Stimulated activated CD8-positive, alpha-beta memory T cell treated with anti-CD3 and anti-CD28 coated beads, Interleukin-7, amount 100 ng/mL, for 48 hours (primary cell): ENCODE measurements around the gene GCG.

Experiments
- DNase-seq, 2 donors: peaks; one replicate each; pipeline ENCODE4 v3.0.0-alpha.2; 2020; ENCODE audit warnings: low read depth in 1 of 2; ENCODE audit errors: extremely low read depth in 1 of 2

Gene GCG

DNA sequence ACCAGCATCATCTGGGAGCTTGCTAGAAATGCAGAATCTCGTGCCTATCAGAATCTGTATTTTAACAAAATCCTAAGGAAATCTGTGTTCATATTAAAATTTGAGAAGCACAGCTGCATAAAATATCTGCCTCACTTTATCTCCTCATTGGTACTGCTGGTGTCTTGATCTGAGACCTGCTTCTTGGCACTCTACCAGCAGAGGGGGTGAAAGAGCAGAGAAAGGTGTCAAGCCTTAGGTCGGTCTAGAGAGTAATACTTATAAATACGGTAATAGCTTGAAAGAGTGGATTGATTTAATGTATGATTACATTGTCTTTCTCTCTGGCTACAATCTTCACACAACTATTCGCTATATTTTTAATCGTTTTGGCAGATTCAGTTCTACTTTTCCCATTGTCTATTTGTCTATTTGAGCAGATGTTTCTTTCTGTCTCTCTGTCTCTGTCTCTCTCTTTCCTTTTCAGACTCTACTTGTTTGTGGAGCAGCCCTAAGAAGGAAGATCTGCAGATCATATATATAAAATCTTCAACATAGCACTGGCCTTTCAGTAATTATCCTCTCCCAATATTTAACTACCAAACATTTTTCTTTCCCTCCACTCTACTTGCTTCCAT lies 1.7 kb upstream of the GCG start:
- DNase-seq: peak in 1 of 2 donors; percentile 25

DNA sequence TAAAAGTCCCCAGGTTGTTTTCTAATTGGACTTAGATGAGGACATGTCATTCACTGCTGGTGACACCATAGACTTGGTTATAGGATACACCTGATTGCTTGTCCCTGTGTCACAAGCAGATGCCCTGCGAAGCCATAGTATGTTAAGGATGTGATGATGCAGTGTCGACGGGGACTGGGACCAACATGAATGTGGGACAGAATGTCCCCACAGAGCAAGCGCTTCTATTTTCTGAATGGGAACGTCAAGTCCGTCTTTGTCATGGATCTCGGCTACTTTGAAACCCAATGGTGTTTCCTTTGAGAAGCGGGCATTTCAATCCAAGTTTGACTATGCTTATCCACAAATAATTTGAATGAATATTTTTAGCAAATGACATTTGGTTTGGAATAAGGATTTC lies 2.1 kb downstream of the GCG start:
- DNase-seq: no peak

GRCh38 chr2:162149466-162149865 lies 2.6 kb downstream of the GCG start:
- DNase-seq: no peak

GRCh38 chr2:162148956-162149355 lies 3.1 kb downstream of the GCG start:
- DNase-seq: no peak

- DNase-seq: no peak
Measured at GRCh38 chr2:162143969-162144368, 8.1 kb downstream of the GCG start.

DNA sequence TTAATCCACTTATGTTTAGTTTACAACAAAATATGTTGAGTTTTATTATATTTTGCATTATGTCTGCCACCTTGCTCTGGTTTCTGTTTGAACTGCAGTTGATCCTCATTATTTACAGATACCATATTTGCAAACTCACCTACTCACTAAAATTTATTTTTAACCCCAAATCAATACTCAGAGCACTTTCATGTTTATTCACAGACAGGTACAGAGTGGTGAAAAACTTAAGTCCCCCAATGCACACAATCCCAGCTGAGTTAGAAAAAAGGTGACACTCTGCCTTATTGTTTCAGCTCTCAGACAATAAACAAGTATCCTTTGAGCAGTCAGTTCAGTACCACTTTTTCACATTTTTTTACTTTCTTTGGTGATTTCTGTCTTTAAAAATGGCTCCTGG lies 13.7 kb downstream of the GCG start:
- no peak for DNase-seq

DNA sequence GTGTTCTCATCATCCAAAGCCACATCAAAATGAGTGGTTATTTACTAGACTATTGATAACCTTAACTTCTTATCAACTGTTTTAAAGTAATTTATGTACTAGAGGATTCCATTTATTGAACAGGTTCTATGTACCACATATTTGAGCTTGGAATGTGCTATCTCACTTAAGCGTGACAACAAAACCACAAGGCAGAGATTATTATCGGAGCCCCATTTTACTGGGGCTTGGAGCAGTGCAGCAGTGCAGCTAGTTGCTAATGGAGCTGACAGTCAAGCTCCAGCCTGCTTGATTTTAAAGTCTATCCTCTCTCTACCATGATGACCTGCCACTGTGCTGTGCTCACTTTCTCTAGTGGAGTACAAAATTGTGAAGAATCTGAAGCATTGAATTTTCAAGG lies 24.6 kb downstream of the GCG start:
- no peak for DNase-seq

GRCh38 chr2:162126527-162126926 lies 25.5 kb downstream of the GCG start:
- no peak for DNase-seq

GRCh38 chr2:162126111-162126519 lies 25.9 kb downstream of the GCG start:
- no peak for DNase-seq

DNA sequence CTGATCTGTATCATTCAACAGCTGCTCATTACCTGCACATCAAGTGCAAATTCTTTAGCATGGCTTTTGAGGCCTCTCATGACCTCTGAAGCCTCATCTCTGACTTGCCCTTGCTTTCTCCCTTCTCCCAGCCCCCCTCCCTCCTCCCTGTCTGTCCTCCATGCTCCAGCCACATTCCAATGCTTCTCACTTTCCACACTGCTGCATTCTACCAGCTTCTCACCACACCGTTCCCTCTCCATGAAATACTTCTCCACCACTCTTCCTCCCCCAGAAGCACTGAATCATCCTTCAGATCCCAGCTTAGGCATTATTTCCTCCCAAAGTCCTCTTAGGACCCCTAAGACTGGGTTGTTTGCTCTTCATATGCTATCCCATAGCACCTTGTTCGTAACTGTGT lies 26.9 kb downstream of the GCG start:
- DNase-seq: no peak

DNA sequence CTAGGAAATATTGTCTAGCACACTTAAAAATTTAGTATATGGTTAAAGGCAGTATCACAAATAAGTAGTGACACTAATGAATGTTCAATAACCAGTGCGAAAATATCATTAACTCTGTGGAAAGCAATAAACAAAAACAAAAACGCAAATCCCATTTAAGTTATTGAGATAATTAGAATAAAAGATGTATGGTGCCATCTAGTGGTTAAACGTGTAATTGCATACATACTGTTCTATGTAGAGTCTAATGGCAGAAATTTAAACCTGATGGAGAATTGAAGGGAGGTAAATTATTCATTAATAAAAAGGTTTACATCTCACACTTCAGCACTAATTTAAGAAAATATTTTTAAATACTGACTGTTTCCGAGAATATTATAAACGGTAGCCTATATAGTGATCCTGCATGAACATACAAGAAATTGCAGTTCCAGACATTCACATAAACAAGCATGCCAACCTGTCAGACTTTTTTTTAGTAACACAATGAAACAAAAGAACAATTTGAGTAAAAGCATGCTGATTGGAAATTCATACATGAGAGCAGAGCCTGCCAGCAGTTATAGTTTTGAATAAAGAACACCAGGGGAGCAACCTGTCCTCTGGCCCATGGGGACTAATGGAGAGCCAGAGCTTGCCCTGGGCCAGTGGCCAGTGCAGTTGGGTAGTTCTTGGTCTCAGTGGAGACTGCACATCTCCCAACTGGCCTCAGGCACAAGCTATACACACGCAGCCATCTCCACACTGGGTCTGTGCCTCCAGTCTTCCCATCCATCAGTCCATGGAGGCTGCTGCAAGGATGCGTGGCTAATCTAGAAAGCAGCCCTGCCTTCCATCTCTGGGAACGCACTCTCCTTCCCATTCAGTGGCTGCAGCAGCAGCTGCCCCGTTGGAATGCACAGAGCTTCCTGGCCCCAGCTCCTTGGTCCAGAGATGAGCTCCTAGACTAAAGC lies 28.0 kb downstream of the GCG start:
- no peak for DNase-seq

DNA sequence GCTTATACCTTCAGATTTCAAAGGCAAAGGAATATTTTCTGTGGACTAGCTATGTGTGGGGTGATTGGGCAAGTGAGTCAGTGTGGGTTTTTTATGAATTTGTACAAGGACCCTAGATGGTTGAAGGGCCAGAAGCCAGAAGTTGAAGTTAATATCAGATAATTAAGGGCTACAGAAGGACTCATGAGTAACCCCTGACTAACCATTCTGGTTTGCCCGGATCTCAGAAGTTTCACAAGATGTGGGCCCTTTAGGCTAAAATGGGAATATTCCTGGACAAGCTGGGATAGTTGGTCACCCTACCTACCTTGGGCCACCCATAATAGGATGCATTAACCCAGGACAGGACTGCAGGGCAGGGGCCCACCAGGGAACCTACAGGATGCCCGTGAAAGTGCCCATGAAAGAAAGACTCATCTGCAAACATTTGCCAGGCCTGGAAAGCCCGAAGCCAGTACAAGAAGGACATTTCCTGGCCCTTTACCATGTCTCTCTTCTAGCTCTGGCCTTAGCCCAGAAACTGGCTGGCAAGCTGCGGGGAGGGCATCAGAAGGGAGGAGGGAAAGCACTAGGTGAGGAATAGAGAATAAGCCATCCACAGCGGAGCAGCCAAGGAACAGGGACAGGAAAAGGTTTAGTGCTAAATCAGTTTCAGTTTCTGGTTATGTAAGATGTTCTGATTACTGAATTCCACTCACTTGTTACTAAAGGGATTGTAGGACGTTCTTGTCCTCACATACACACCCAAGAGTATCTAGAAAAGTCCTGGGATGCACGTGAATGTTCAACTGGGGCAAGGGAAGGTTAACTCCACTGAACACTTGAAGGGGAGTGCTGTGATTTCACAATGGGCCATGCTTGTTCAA lies 33.6 kb downstream of the GCG start:
- DNase-seq: no peak

GRCh38 chr2:162116352-162116751 lies 35.7 kb downstream of the GCG start:
- no peak for DNase-seq

DNA sequence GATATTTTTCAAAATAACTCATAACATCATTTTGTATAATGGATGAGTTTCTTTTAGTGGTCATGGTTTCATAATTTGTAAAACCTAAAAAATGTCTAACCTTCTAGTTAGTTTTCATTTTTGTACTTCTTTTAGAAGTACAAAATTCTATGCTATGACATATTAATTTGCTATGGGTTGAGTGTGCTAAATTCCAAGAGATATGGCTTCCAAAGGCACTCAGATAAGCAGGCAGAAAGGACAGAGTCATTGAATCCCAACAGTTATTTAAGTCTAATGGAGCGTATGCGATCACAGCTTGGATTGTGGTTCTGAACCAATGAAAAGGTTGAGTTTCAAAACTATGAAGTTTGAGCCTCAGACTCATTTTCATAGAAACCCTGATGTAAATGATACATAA lies 37.0 kb downstream of the GCG start:
- no peak for DNase-seq

GRCh38 chr2:162114271-162114670 lies 37.8 kb downstream of the GCG start:
- no peak for DNase-seq

- no peak for DNase-seq
Measured at GRCh38 chr2:162113776-162114168, 38.3 kb downstream of the GCG start.

- no peak for DNase-seq
Measured at GRCh38 chr2:162113088-162113775, 38.8 kb downstream of the GCG start.

GRCh38 chr2:162111958-162112850 lies 39.8 kb downstream of the GCG start:
- no peak for DNase-seq

GRCh38 chr2:162107361-162107901 lies 44.6 kb downstream of the GCG start:
- no peak for DNase-seq

DNA sequence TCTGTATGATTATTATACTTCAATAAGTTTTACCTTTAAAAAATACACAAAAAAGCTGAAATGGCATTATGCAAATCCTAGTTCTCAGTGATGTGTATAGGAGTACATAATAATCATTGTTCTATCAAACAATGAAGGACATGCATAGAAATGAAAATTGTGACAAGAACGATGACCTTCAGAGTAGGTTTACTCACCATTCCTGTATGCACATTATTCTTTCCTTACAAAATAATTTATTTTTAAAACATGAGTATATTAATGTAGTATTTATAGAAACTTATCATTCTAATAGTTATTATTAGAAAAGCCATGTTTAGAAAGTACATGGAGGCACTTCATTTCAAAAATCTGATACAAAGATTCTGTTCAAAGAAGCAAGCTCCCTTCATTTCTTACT lies 45.3 kb downstream of the GCG start:
- DNase-seq: no peak
